GM12874 (cell line): Measurements from ENCODE around the gene MED29.

ENCODE experiments used
- TF ChIP-seq, protein P1 (sequence below): IDR thresholded peaks from 2 replicates; pipeline ENCODE4 v1.5.1; 2011; ENCODE audit warnings: low read depth, mild to moderate bottlenecking, control low read depth, low read length, moderate library complexity; ENCODE audit not compliant: insufficient read depth

Gene MED29

DNA sequence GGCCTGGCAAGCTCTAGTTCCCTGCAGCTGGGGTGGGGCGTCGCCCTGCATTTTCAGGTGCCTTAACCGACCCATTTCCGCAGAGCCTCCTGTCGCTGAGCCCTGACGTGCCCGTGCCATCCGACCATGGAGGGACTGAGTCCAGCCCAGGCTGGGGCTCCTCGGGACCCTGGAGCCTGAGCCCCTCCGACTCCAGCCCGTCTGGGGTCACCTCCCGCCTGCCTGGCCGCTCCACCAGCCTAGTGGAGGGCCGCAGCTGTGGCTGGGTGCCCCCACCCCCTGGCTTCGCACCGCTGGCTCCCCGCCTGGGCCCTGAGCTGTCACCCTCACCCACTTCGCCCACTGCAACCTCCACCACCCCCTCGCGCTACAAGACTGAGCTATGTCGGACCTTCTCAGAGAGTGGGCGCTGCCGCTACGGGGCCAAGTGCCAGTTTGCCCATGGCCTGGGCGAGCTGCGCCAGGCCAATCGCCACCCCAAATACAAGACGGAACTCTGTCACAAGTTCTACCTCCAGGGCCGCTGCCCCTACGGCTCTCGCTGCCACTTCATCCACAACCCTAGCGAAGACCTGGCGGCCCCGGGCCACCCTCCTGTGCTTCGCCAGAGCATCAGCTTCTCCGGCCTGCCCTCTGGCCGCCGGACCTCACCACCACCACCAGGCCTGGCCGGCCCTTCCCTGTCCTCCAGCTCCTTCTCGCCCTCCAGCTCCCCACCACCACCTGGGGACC is 16.6 kb downstream of the MED29 start:
- TF ChIP-seq, protein P1, sequence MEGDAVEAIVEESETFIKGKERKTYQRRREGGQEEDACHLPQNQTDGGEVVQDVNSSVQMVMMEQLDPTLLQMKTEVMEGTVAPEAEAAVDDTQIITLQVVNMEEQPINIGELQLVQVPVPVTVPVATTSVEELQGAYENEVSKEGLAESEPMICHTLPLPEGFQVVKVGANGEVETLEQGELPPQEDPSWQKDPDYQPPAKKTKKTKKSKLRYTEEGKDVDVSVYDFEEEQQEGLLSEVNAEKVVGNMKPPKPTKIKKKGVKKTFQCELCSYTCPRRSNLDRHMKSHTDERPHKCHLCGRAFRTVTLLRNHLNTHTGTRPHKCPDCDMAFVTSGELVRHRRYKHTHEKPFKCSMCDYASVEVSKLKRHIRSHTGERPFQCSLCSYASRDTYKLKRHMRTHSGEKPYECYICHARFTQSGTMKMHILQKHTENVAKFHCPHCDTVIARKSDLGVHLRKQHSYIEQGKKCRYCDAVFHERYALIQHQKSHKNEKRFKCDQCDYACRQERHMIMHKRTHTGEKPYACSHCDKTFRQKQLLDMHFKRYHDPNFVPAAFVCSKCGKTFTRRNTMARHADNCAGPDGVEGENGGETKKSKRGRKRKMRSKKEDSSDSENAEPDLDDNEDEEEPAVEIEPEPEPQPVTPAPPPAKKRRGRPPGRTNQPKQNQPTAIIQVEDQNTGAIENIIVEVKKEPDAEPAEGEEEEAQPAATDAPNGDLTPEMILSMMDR, result no peak

DNA sequence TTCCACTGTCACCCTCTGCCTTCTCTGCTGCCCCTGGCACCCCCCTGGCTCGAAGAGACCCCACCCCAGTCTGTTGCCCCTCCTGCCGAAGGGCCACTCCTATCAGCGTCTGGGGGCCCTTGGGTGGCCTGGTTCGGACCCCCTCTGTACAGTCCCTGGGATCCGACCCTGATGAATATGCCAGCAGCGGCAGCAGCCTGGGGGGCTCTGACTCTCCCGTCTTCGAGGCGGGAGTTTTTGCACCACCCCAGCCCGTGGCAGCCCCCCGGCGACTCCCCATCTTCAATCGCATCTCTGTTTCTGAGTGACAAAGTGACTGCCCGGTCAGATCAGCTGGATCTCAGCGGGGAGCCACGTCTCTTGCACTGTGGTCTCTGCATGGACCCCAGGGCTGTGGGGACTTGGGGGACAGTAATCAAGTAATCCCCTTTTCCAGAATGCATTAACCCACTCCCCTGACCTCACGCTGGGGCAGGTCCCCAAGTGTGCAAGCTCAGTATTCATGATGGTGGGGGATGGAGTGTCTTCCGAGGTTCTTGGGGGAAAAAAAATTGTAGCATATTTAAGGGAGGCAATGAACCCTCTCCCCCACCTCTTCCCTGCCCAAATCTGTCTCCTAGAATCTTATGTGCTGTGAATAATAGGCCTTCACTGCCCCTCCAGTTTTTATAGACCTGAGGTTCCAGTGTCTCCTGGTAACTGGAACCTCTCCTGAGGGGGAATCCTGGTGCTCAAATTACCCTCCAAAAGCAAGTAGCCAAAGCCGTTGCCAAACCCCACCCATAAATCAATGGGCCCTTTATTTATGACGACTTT is 17.4 kb downstream of the MED29 start:
- TF ChIP-seq, protein P1, result no peak

DNA sequence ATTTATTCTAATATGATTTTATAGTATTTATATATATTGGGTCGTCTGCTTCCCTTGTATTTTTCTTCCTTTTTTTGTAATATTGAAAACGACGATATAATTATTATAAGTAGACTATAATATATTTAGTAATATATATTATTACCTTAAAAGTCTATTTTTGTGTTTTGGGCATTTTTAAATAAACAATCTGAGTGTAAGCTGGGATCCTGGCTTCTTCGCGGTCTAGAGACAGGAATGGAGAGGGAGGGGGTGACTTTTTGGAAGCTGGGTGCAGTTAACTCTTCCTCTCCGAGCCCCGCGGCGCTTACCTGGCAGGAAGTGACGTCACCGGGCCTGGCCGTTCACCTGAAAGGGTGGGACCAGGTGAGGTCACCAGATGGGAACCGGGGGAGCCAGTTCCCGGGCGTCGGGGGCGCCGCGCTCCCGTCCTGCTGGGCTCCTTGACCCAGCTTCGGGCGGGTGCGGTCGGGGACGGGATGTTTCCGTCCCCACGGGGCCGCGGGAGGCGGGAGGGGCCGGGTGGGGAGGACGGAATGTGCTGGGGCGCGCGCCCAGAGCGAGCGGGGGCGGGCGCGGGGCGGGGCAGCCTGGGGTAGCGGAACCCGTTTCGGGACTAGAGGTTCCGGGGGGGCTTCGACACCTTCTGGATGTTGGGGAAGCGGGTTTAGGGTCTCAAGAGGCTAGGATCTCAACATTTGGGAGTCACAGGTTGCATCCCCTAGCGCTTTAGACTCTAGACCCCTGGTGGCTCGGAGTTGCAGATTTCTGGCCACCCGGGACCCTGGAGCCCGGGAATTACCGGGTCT is 18.2 kb downstream of the MED29 start:
- TF ChIP-seq, protein P1, result no peak

DNA sequence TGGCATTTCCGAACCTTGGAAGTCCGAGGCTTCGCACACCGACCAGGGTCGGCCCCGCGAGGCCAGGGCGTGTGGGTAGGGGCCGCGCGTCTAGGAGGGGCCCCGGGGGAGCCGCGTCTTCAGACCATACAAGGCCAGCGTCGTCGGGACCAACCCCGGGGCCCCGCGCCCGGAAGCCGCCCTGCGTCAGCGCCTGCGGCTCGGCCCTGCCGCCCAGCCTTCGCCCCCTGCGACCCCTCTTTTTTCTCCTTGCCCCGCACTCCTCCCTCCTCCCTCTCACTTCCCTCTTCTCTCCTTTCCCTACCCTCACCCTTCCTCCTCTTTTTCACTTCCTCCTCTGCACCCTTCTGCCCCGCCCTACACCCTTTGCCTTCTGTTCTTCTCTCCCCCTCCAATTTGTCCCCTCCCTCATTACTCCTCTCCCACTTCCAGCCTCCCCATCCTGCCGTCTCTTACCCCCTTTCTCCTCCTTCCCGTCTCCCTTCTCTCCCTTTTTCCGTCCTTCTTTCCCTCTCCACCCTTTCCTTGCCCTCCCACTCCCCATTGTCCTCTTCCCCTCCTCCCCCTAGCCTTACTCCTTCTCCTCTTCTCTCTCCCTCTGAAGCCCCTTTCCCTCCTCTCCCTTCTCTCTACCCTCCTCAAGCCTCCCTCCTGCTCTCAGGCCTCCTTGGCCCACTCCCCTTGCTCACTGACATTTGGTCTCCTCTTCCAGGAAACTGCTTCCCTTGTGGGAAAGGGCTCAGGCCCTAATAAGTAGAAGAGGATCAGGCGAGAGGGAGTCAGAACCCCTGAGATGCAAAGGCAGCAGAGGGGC is 19.0 kb downstream of the MED29 start:
- TF ChIP-seq, protein P1, result no peak

DNA sequence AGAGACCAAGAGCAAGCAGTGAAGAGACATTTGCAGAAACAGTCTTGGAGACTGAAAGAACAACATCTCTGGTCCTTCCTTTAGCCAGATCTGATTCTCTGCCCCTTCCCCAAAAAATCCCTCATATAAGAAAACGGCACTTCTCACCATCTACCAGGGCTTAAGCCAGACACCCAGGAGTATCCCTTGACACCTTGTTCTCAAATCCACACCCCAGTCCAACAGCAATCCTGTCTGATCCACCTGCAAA is 19.6 kb downstream of the MED29 start:
- TF ChIP-seq, protein P1, result no peak

DNA sequence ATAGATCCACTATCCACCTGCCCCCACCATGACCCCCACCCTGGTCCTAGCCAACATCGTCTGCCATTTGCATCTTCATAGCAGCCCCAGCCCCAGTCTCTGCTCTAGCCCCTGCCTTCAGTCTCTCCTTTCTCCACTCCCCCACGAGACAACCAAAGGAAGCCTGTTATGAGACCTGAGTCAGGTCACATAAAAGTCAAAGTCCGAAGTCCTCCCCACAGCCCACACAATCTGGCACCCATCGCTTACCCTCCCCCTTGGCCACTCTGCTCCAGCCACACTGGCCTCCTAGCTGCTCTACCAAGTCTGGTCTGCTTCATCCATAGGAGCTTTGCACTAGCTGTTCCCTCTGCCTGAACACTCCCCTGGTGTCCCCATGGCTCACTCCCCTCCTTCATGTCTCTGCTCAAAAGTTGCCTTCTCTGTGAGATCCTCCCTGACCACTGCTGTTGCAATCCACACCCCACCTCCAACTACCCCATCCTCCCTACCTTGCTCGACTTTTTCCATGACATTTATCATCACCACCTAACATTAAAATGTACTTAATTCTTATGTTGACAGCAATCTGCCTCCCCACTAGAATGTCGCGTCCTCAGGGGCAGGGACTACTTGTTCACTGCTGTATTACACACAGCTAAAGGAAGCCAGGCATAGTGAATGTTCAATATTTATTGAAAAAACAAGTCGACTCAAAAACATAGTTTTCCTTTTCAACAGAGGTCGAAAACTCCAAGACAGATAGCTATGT is 20.1 kb downstream of the MED29 start:
- TF ChIP-seq, protein P1, result no peak
